ENCODE results near the gene DCAF17. TPM values are rescaled to one million over a fixed set of nuclear protein-coding genes. Genes with fewer than 3 reads are reported as not detected.
A peak's percentile ranks its signal among the peaks of the same experiment; 100 is the strongest.
"Not testable (repeated sequence)": the region's sequence is repeated elsewhere in the genome, so short reads cannot be mapped to it uniquely, and the experiment has no call there.

DCAF17 gene
- total RNA-seq, 1 experiment from 2014 or later, result 24.7 TPM

- Histone ChIP-seq H3K27me3 (no peaks in the 10 kb centered on the region), H3K36me3 (peaks cover 7% of the 10 kb centered on the region), H3K4me3 (peak overlapping the region; percentile 89), H3K4me1 (0 out of 2 replicates have a peak, but pooled peaks cover 3% of the 10 kb centered on the region), H3K9me3 (replicated peaks) (no peaks in the 10 kb centered on the region), H3K27ac (peak overlapping the region; percentile 91)
- DNase-seq, result peak; percentile 75 to 81
Observed at GRCh38 chr2:171523088-171524017, 89.3 kb downstream of the DCAF17 start.

GRCh38 chr2:171524018-171524401, 90.0 kb downstream of the DCAF17 start:
- H3K9me3 ChIP-seq (replicated peaks), result no peaks in the 10 kb centered on the region
- H3K27ac ChIP-seq, result no peak overlapping the region; the same call in 1 of the 2 replicates
- DNase-seq, result peak in 1 of 2 experiments; percentile 13
- no peaks in the 10 kb centered on the region for H3K27me3 ChIP-seq
- peaks cover 13% of the 10 kb centered on the region for H3K36me3 ChIP-seq
- peak overlapping the region; percentile 89 for H3K4me3 ChIP-seq
- H3K4me1 ChIP-seq, result 0 out of 2 replicates have a peak, but pooled peaks cover 3% of the 10 kb centered on the region

GRCh38 chr2:171529914-171530313, 95.9 kb downstream of the DCAF17 start:
- Histone ChIP-seq H3K27ac (no peak overlapping the region), H3K9me3 (replicated peaks) (no peaks in the 10 kb centered on the region), H3K4me3 (no peak overlapping the region), H3K27me3 (no peaks in the 10 kb centered on the region), H3K4me1 (no peaks in the 10 kb centered on the region), H3K36me3 (peaks cover 40% of the 10 kb centered on the region)
- peak in 1 of 2 experiments; percentile 48 for DNase-seq

GRCh38 chr2:171530378-171530777, 96.4 kb downstream of the DCAF17 start:
- no peaks in the 10 kb centered on the region for H3K27me3 ChIP-seq
- H3K27ac ChIP-seq, result no peak overlapping the region

GRCh38 chr2:171530859-171531258, 96.8 kb downstream of the DCAF17 start:
- not testable (repeated sequence) for H3K27me3 ChIP-seq; H3K4me3 ChIP-seq; H3K9me3 ChIP-seq (replicated peaks); DNase-seq; H3K27ac ChIP-seq; H3K4me1 ChIP-seq
- H3K36me3 ChIP-seq, result peaks cover 36% of the 10 kb centered on the region

More at GRCh38 chr2:171530378-171530777, 96.4 kb downstream of the DCAF17 start:
- DNase-seq, result no peak
- Histone ChIP-seq H3K36me3 (peaks cover 37% of the 10 kb centered on the region), H3K4me3 (no peak overlapping the region), H3K9me3 (replicated peaks) (no peaks in the 10 kb centered on the region), H3K4me1 (no peaks in the 10 kb centered on the region)

- H3K27ac ChIP-seq, result no peak overlapping the region
- no peaks in the 10 kb centered on the region for H3K27me3 ChIP-seq
- DNase-seq, result no peak
- H3K4me3 ChIP-seq, result no peak overlapping the region
- no peaks in the 10 kb centered on the region for H3K9me3 ChIP-seq (replicated peaks)
- H3K36me3 ChIP-seq, result peaks cover 36% of the 10 kb centered on the region
- H3K4me1 ChIP-seq, result no peaks in the 10 kb centered on the region
Observed at GRCh38 chr2:171531291-171531690, 97.3 kb downstream of the DCAF17 start.

GRCh38 chr2:171531836-171532450, 97.9 kb downstream of the DCAF17 start:
- no peak for DNase-seq
- Histone ChIP-seq H3K27ac (no peak overlapping the region), H3K36me3 (peaks cover 38% of the 10 kb centered on the region), H3K4me3 (no peak overlapping the region), H3K27me3 (no peaks in the 10 kb centered on the region), H3K9me3 (replicated peaks) (no peaks in the 10 kb centered on the region), H3K4me1 (no peaks in the 10 kb centered on the region)

- Histone ChIP-seq H3K27me3 (no peaks in the 10 kb centered on the region), H3K9me3 (replicated peaks) (no peaks in the 10 kb centered on the region), H3K4me1 (no peaks in the 10 kb centered on the region), H3K27ac (no peak overlapping the region), H3K4me3 (no peak overlapping the region), H3K36me3 (peaks cover 36% of the 10 kb centered on the region)
- no peak for DNase-seq
Observed at GRCh38 chr2:171533331-171533730, 99.3 kb downstream of the DCAF17 start.

Other genes starting within 250 kb of the DCAF17 start
- 32.0 and 34.0 TPM in 2 replicates for gene METTL8, start 236 bp upstream of the DCAF17 start, total RNA-seq (2014; rRNA removed; shearing (Covaris generic))
- 67.0 and 71.2 TPM in 2 replicates for gene CYBRD1, start 88.2 kb downstream of the DCAF17 start, total RNA-seq (2014; rRNA removed; shearing (Covaris generic))

Data from SJCRH30 (cell line).